Measurements from ENCODE around the gene DSCAML1.

- TF ChIP-seq EZH2 (IDR thresholded peaks at IDR 0.05; ENCODE audit: insufficient read depth, poor library complexity, severe bottlenecking) (no peak), EZH2phosphoT487 (IDR thresholded peaks at IDR 0.05; ENCODE audit: insufficient read depth, low read depth) (no peak)
Observed at GRCh38 chr11:117662255-117662654, 134.8 kb downstream of the DSCAML1 start.
